ENCODE results near the gene SELENOO. TPM values are rescaled to one million over a fixed set of nuclear protein-coding genes. Genes with fewer than 3 reads are reported as not detected.

SELENOO gene
- polyA plus RNA-seq, 3 donors = 16.9 to 31.1 (median 24.0) TPM

GRCh38 chr22:50244420-50245213 is 43.8 kb downstream of the SELENOO start, which contains the start of gene TUBGCP6:
Gene TUBGCP6, minus strand, starts transcription at chr22:50245023. Its CDS starts 564 bp downstream, at chr22:50244459.
- peak; percentile 80 to 94 (median 91) for DNase-seq (ENCODE audit: extremely low read depth in 1 of 11, low read depth in 9 of 11, low spot score in 4 of 11)

DNA sequence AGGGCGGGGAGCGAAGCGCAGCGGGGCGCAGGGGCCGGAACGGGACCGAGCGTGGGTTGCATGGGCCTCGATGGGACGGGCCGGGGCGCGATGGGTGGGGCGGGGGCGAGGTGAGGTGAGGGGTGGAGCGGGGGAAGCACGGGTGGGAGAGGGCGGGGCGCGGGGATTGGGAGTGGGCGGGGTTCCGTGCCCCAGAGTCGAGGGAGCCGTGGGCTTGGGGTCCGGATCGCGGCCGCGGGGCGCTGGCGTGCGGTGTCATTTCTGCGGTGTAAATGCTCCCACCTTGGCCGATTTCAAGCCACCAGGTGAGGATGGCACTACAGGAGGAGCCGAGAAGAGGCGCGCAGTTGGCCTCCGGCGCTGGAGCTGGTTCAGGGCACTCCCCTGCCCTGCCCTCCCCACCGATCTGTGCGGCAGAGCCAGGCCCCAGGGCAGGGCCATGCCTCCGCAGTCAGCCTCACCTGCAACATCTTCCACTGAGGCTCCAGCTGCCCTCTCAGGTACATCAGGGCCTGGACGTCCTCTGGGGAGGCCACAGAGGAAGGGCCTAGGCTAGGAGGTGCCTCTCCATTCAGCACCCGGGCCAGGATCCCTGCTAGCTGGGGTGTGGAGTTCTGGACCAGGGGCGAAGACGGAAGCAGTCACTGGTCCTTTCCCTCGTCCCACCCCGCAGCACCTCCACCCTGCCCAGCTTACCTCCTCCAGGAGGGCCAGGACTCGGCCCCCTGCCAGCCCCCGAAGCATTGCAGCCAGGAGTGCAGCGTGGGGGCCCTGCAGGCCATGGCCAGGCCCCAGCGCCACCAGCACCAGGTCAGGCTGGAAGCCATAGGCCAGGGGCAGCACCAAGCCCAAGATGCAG is 44.6 kb downstream of the SELENOO start:
- no peak for DNase-seq (ENCODE audit: extremely low read depth in 1 of 11, low read depth in 9 of 11, low spot score in 4 of 11)

DNA sequence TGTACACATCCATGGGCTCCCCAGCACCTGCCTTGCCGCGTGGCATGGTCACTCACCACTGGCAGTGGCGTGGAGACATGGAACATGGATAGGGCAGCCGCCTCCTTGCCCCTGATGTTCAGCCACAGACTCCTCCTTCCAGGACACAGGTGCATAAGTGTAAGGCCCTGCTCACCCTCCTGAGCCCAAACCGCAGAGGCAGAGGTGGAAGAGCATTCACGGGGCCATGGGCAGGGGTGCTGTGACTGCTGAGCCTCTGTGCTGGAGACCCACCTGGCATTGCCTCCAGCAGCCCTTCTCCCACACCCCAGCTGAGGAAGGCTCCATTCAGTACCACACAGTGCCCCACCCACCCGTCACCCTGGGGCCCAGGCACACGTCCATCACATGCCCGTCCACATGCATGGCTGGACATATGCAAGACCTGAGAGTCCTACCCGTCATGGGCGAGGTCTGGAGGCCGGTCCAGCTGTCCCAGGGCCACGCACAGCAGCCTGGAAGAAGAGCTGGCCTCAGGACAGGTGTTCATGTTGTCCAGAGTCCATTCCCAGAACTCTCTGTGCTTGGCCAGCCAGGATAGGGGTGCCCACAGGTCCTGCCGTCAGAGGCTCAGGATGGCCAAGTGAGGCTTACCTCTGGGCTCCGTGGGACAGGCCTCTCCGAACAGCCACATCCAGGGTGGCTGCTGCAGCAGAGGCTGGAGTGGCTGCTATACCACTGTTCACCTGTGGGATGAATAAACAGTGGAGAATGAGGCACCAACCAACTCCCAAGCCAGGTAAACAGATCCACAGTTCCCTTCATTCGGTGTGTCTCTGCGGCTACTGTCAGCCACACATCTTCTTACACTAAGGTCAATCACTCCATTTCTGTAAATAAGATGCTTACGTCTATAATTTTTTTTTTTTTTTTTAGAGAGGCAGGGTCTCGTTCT is 45.7 kb downstream of the SELENOO start:
- no peak for DNase-seq (ENCODE audit: extremely low read depth in 1 of 11, low read depth in 9 of 11, low spot score in 4 of 11)

GRCh38 chr22:50247748-50248147 is 46.9 kb downstream of the SELENOO start:
- no peak for DNase-seq (ENCODE audit: extremely low read depth in 1 of 11, low read depth in 9 of 11, low spot score in 4 of 11)

DNA sequence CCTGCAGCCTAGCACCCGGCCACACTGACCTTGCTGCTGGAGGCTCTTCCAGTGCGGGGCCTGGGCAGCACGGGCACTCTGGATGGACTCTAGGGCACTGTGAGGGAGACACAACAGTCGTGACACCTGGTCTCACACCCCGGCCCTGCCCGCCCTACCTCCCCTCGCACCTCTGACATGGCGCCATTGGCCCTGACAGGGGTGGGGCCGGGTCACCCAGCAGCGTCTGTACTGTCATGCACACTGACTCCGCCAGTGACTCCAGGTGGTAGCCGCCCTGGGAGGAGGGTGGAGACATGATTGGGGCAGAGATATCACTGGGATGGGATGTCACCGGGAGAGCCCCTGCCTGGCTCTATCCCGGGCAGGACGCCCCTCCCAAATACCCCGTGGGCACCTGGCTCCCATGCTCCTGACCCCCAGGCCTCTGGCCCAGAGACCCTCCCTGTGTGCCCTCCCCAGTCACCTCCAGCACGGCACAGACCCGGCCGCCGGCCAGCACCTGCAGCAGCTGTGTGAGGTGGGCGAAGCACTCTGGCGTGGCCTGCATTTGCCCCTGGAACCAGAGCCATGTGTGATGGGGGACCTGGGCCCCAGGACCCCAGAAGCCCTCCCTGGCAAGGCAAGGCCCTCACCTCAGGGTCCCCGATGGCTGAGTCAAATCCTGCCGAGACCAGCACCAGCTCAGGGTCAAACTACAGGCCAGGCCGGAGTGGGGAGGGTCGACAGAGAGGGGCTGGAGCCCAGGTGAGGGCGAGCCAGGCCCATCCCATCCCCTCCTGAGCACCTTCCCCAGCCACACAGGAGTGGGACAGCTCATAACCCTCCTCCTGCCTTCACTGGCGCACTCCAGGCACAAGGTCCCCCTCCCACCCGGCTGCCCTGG is 47.6 kb downstream of the SELENOO start:
- DNase-seq (ENCODE audit: extremely low read depth in 1 of 11, low read depth in 9 of 11, low spot score in 4 of 11) = no peak

DNA sequence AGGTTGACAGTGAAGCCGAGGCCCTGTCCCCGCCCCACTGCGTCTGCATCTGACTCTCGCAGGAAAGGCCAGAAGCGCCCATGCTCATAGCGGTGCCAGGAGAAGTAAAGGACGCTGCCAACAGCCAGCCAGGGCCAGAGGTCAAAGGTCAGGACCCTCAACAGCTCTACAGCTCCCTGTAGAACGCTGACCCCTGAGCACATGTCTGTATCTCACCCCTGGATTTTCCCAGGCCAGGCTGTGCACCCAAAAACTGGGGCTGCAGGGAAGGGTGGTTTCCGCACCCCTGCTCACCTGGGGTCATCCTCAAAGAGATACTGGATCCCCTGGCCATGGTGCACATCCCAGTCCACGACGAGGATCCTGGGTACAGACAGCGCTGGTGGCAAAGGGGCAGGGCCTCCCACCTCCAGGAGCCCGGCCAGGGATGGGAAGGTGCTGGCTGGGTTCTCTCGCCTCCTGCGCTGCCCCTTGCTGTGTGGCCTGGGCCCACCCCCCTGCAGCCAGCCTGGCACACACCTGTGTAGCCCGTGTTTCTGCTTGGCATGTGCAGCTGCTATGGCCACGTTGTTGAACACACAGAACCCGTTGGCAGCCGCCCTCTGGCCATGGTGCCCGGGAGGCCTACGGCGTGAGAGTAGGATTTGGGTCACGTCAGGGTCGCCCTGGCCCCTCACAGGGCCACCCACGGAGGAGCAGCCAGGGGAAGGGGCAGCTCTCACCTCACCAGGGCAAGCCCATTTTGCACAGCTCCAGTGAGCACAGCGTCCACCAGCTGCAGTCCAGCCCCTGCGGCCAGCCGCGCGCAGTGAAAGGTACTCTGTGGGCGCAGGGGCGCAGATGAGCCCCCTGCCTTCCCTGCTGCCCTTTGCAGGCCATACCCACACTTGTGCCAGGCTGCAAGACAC is 48.8 kb downstream of the SELENOO start:
- no peak for DNase-seq (ENCODE audit: extremely low read depth in 1 of 11, low read depth in 9 of 11, low spot score in 4 of 11)

- DNase-seq (ENCODE audit: extremely low read depth in 1 of 11, low read depth in 9 of 11, low spot score in 4 of 11) = no peak
Observed at GRCh38 chr22:50250249-50250554, 49.4 kb downstream of the SELENOO start.

DNA sequence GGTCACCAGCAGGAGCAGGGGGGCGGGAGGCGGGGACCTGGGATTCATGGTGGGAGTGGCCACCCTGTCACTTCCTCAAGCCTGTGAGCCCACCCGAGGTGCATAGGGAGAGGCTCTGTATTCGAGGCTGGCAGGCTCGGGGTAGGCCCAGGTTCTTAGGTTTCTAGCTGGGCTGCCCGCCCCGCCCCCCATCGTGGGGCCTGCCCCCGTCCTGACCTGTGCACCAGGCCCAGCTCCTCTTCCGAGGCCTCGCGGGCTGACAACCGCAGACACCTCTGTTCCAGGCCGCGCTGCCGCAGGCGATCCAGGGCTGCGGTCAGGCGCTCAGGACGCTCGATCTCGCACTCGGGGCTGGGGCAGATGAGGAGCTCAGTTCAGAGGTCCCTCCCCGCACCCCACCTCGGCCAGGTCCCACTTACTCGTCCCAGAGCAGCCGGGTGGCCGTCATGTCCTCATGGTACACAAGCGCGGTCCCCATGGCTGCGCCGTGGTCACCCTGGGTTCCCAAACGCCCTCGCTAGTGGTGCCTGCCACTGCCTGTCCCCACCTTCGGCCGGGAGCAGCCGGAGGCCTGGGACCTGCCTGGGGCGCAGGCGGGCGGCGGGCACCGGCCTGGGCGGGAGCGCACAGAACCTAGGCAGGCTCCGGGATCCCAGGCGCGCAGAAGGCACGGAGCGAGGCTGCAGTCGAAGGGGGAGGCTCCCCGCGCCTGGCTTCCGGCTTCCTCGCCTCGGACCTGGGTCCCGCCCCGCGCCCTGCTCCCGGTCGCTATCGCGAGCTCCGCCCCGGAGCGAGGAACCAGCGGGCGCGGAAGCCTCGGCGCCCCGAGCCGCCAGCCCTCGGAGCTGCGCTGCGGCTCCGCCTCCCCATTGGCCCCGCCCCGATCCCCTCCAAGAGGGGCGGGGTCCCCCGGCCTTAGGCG is 50.0 kb downstream of the SELENOO start, which contains the start of gene HDAC10:
HDAC10 (minus strand) TSS at position 711 of the 922 bp plus-strand sequence; CDS start at position 478, 233 bp downstream.
- peak in 2 of 11 donors; percentile 45 to 68 for DNase-seq (ENCODE audit: extremely low read depth in 1 of 11, low read depth in 9 of 11, low spot score in 4 of 11)

DNA sequence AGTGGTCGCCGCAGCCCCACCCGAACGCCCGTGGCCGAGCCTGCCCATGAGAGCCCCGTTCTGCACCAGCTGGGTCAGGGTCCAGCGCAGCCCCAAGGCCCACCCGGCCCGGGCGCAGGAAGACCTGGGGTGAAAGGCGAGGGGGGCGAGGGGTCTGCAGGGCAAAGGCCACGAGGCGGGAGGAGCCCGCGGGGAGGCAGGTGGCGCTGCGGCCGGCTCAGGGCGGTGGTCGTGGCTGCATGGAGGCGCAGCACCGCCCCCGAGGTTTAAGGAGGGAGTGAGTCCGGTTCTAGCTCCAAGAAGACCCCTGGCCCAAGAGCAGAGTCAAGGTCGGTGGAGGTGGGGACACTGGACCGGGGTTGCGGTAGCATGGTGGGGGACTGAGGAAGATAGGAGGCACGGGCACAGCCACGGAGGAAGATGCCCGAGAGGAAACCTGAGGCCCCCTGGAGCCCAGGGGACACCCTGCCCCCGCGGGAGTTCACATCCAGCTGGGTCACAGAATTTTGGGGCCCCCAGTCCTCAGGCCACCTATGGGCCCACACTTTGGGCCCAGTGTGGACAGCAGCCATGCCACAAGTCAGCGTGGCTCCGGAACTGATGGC is 50.8 kb downstream of the SELENOO start:
- DNase-seq (ENCODE audit: extremely low read depth in 1 of 11, low read depth in 9 of 11, low spot score in 4 of 11) = no peak

DNA sequence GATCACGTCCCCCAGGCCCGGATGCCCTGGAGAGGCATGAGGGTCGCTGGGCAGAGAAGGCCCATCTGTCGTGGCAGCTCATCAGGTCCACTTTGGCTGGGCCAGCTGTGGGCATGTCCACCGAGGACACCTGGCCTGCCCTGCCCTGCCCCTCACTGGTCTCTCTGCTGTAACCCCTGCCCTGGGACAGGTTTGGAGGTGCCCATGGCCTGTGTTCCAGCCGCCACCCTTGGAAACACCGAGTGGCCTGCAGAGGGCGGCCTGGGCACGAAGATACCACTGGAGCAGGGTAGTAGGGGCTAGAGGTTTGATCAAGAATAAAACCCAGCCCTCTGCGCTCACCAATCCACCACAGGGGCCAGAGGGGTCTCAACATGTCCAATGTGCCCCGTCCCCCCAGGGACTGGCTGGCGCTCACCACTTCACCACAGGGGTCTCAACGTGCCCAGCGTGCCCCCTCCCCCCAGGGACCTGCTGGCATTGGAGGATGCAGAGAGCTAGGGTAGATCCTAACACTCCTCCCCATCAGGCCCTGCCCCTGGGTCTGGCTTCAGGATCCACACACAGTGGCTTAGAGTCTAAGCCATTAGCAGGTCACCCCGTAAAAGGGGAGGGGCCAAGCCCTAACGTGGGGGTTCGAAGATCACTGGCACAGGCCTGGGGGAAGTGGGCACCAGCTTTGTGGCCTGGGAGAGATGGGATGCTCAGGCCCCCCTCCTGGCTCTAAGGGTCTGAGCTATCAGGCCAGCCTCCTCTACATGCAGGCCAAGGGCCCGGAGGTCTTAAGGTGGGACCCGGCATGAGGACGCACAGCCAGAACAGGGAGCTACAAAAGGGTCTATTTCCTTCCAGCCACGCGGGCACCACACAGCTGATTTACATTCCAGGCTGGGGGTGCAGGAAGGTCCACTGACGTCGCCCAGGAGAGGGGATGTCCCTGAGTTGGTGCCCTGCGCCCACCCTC is 51.6 kb downstream of the SELENOO start:
- DNase-seq (ENCODE audit: extremely low read depth in 1 of 11, low read depth in 9 of 11, low spot score in 4 of 11) = no peak

GRCh38 chr22:50253046-50253915 is 52.5 kb downstream of the SELENOO start:
- DNase-seq (ENCODE audit: extremely low read depth in 1 of 11, low read depth in 9 of 11, low spot score in 4 of 11) = no peak

DNA sequence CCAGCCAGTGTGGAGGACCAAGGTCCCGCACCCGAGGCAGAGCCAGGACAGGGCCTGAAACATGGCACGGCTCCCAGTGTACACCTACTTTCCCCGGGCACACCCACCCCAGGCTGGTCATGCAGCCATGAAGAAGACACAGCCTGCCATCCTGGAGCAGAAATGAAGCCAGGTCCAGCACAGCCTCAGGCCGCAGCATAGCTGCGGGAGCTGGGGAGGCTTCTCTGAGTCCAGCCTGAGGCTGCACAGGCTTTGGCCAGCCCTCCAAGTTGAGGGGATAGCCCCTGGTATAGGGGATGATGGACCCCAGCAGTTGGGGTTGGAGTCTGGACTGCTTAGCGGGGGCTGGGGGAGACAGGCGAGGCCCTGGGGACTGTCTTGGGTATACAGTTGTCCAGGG is 53.1 kb downstream of the SELENOO start:
- no peak for DNase-seq (ENCODE audit: extremely low read depth in 1 of 11, low read depth in 9 of 11, low spot score in 4 of 11)

DNA sequence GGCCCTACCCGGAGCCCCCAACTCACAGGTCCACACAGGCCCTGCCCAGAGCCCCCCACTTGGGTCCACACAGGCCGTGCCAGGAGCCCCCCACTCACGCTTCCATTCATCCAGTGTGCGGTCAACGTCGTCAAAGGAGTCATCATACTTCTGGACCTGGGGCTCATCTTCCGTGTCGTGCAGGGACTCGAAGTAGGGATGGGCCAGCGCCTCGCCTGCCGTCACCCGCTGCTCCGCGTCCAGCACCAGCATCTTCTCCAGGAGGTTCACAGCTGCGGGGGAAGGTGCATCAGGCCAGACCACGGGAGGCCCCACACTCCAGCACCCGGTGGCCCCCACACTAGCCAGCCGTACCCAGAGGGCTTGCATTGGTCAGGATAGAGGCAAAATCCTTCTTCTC is 54.3 kb downstream of the SELENOO start:
- DNase-seq (ENCODE audit: extremely low read depth in 1 of 11, low read depth in 9 of 11, low spot score in 4 of 11) = no peak

- no peak for DNase-seq (ENCODE audit: extremely low read depth in 1 of 11, low read depth in 9 of 11, low spot score in 4 of 11)
Observed at GRCh38 chr22:50255607-50256006, 54.8 kb downstream of the SELENOO start.

Measured in renal cortex interstitium (tissue), 11 donors.